ENCODE results near the gene CAB39. TPM values are rescaled to one million over a fixed set of nuclear protein-coding genes. Genes with fewer than 3 reads are reported as not detected.

The CAB39 gene
- total and polyA plus RNA-seq, 2 experiments from 2014 or later: 18.7 to 67.5 TPM

DNA sequence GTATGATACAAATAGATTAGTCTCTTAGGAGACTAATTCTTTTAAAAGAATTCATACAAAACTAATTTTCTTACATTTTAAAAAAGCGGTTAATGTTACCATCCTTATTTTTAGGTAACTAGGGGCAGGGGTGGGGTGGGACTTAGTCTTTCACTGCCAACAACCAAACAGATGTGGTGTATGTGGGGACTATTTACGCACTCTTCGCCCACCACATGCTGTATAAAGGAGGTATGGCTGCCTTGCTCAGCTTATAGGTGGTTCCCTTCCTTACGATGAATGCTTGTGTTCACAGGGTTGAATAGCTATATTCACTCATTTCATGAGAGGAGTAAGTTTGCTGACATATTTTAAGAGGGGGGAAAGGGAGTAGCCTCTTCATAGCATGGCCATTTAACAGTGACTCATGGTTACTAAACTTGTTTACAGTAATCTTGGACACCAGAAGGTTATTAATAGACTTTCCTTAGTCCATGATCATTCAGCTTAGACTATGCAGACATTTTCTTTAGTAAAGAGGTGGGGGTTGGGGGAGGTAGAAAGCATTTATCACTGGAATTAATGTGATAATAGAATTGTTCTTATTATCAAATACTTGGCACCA lies 61.8 kb downstream of the CAB39 start:
- Mint-ChIP-seq H3K4me1 (no peaks in the 10 kb centered on the region; the same call in 1 of the 3 replicates), H3K27me3 (ENCODE audit: insufficient read depth, low read depth, poor library complexity) (no peaks in the 10 kb centered on the region), H3K27ac (no peak overlapping the region), H3K9me3 (no peaks in the 10 kb centered on the region), H3K36me3 (ENCODE audit: low read depth) (peaks cover 13% of the 10 kb centered on the region; the same call in 2 of the 3 replicates), H3K4me3 (no peak overlapping the region)
- no peak for TF ChIP-seq ZNF331 (CRISPR knock-in tag; IDR thresholded peaks at IDR 0.05; ENCODE audit: low read depth)
- TF ChIP-seq ZNF114 (CRISPR knock-in tag; IDR thresholded peaks at IDR 0.05): no peak
- no peak for TF ChIP-seq STAT1 (IDR thresholded peaks at IDR 0.05; ENCODE audit: unreplicated experiment)
- no peak for TF ChIP-seq JUNB (IDR thresholded peaks at IDR 0.05; ENCODE audit: unreplicated experiment)
- TF ChIP-seq, protein P1, sequence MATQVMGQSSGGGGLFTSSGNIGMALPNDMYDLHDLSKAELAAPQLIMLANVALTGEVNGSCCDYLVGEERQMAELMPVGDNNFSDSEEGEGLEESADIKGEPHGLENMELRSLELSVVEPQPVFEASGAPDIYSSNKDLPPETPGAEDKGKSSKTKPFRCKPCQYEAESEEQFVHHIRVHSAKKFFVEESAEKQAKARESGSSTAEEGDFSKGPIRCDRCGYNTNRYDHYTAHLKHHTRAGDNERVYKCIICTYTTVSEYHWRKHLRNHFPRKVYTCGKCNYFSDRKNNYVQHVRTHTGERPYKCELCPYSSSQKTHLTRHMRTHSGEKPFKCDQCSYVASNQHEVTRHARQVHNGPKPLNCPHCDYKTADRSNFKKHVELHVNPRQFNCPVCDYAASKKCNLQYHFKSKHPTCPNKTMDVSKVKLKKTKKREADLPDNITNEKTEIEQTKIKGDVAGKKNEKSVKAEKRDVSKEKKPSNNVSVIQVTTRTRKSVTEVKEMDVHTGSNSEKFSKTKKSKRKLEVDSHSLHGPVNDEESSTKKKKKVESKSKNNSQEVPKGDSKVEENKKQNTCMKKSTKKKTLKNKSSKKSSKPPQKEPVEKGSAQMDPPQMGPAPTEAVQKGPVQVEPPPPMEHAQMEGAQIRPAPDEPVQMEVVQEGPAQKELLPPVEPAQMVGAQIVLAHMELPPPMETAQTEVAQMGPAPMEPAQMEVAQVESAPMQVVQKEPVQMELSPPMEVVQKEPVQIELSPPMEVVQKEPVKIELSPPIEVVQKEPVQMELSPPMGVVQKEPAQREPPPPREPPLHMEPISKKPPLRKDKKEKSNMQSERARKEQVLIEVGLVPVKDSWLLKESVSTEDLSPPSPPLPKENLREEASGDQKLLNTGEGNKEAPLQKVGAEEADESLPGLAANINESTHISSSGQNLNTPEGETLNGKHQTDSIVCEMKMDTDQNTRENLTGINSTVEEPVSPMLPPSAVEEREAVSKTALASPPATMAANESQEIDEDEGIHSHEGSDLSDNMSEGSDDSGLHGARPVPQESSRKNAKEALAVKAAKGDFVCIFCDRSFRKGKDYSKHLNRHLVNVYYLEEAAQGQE (IDR thresholded peaks at IDR 0.05; ENCODE audit: unreplicated experiment): no peak
- TF ChIP-seq CREB1 (CRISPR knock-in tag; IDR thresholded peaks at IDR 0.05; ENCODE audit: low read depth): no peak
- TF ChIP-seq POLR2AphosphoS5 (IDR thresholded peaks at IDR 0.05; ENCODE audit: low read depth): no peak
- no peak for TF ChIP-seq ZNF462 (CRISPR knock-in tag; IDR thresholded peaks at IDR 0.05)
- no peak for TF ChIP-seq NANOG (IDR thresholded peaks at IDR 0.05; ENCODE audit: borderline replicate concordance)
- TF ChIP-seq CTCF (conservative IDR thresholded peaks at IDR 0.05; ENCODE audit: low read depth in 2 of 2): no peak
- TF ChIP-seq, protein P2, sequence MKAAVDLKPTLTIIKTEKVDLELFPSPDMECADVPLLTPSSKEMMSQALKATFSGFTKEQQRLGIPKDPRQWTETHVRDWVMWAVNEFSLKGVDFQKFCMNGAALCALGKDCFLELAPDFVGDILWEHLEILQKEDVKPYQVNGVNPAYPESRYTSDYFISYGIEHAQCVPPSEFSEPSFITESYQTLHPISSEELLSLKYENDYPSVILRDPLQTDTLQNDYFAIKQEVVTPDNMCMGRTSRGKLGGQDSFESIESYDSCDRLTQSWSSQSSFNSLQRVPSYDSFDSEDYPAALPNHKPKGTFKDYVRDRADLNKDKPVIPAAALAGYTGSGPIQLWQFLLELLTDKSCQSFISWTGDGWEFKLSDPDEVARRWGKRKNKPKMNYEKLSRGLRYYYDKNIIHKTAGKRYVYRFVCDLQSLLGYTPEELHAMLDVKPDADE (IDR thresholded peaks at IDR 0.05): no peak
- TF ChIP-seq EZH2phosphoT487 (IDR thresholded peaks at IDR 0.05; ENCODE audit: unreplicated experiment): no peak
- H4K20me1 ChIP-seq (replicated peaks; ENCODE audit: insufficient read depth): peaks cover 11% of the 10 kb centered on the region; the same call in 1 of the 2 replicates
- no peak for DNase-seq (ENCODE audit: low spot score)
- H3K27me3 ChIP-seq (ENCODE audit: insufficient read depth): no peaks in the 10 kb centered on the region
- H3K9me2 ChIP-seq (ENCODE audit: insufficient read depth): no peaks in the 10 kb centered on the region
- H3K79me2 ChIP-seq (replicated peaks; ENCODE audit: insufficient read depth): peaks cover 22% of the 10 kb centered on the region; the same call in 1 of the 2 replicates
- H3K36me3 ChIP-seq (ENCODE audit: insufficient read depth): no peaks in the 10 kb centered on the region
- H3K4me1 ChIP-seq (ENCODE audit: insufficient read depth): 0 out of 2 replicates have a peak, but pooled peaks cover 6% of the 10 kb centered on the region
- no peaks in the 10 kb centered on the region for H3F3A ChIP-seq (replicated peaks; ENCODE audit: low read depth)
- no peak for ATAC-seq
- H3K4me3 ChIP-seq: no peak overlapping the region
- no peak overlapping the region for H3K4me2 ChIP-seq
- no peak overlapping the region for H3K27ac ChIP-seq (ENCODE audit: low read depth)
- no peak overlapping the region for H2AFZ ChIP-seq
